Stimulated activated CD4-positive, alpha-beta T cell treated with anti-CD3 and anti-CD28 coated beads, Interleukin-2, amount 100 ng/mL, for 4 hours (primary cell): ENCODE results near the gene CCZ1.
"Not testable (repeated sequence)": the region's sequence is repeated elsewhere in the genome, so short reads cannot be mapped to it uniquely, and the experiment has no call there.

Experiments
- DNase-seq: peaks from one replicate; pipeline ENCODE4 v3.0.0-alpha.2; 2020; ENCODE audit warnings: low read depth

The CCZ1 gene

GRCh38 chr7:5898480-5899224 is at the start of gene CCZ1:
TSS of gene CCZ1 (plus strand) at chr7:5898733. CDS start at chr7:5898800, 67 bp downstream.
- DNase-seq: peak; percentile 66

- no peak for DNase-seq
Observed at GRCh38 chr7:5850944-5851343, 47.6 kb upstream of the CCZ1 start.

GRCh38 chr7:5854738-5855137 is 43.8 kb upstream of the CCZ1 start:
- no peak for DNase-seq

GRCh38 chr7:5857041-5857575 is 41.4 kb upstream of the CCZ1 start:
- not testable (repeated sequence) for DNase-seq

- peak; percentile 19 for DNase-seq
Observed at GRCh38 chr7:5858494-5858893, 40.0 kb upstream of the CCZ1 start.

- DNase-seq: not testable (repeated sequence)
Observed at GRCh38 chr7:5861281-5861680, 37.3 kb upstream of the CCZ1 start.

GRCh38 chr7:5862753-5863366 is 35.7 kb upstream of the CCZ1 start:
- DNase-seq: not testable (repeated sequence)

GRCh38 chr7:5865279-5865931 is 33.1 kb upstream of the CCZ1 start:
- not testable (repeated sequence) for DNase-seq

- DNase-seq: no peak
Observed at GRCh38 chr7:5867060-5867459, 31.5 kb upstream of the CCZ1 start.

- not testable (repeated sequence) for DNase-seq
Observed at GRCh38 chr7:5868928-5869341, 29.6 kb upstream of the CCZ1 start.

GRCh38 chr7:5869691-5870090 is 28.8 kb upstream of the CCZ1 start:
- DNase-seq: no peak

GRCh38 chr7:5870311-5870710 is 28.2 kb upstream of the CCZ1 start:
- DNase-seq: no peak

- no peak for DNase-seq
Observed at GRCh38 chr7:5872326-5872725, 26.2 kb upstream of the CCZ1 start.

- DNase-seq: not testable (repeated sequence)
Observed at GRCh38 chr7:5879591-5879990, 18.9 kb upstream of the CCZ1 start.

- not testable (repeated sequence) for DNase-seq
Observed at GRCh38 chr7:5880106-5880505, 18.4 kb upstream of the CCZ1 start.

GRCh38 chr7:5884431-5884830 is 14.1 kb upstream of the CCZ1 start:
- not testable (repeated sequence) for DNase-seq

GRCh38 chr7:5888021-5888420 is 10.5 kb upstream of the CCZ1 start:
- DNase-seq: not testable (repeated sequence)

- DNase-seq: not testable (repeated sequence)
Observed at GRCh38 chr7:5890244-5890643, 8.3 kb upstream of the CCZ1 start.

- DNase-seq: no peak
Observed at GRCh38 chr7:5892498-5892897, 6.0 kb upstream of the CCZ1 start.

- DNase-seq: not testable (repeated sequence)
Observed at GRCh38 chr7:5897369-5897919, 1.1 kb upstream of the CCZ1 start.

- DNase-seq: not testable (repeated sequence)
Observed at GRCh38 chr7:5903002-5903401, 4.5 kb downstream of the CCZ1 start.

GRCh38 chr7:5904726-5905125 is 6.2 kb downstream of the CCZ1 start:
- DNase-seq: not testable (repeated sequence)
